ENCODE measurements around the gene SAMD4B.
A peak's percentile ranks its signal among the peaks of the same experiment; 100 is the strongest.
"Not testable (repeated sequence)": the region's sequence is repeated elsewhere in the genome, so short reads cannot be mapped to it uniquely, and the experiment has no call there.

Gene SAMD4B

DNA sequence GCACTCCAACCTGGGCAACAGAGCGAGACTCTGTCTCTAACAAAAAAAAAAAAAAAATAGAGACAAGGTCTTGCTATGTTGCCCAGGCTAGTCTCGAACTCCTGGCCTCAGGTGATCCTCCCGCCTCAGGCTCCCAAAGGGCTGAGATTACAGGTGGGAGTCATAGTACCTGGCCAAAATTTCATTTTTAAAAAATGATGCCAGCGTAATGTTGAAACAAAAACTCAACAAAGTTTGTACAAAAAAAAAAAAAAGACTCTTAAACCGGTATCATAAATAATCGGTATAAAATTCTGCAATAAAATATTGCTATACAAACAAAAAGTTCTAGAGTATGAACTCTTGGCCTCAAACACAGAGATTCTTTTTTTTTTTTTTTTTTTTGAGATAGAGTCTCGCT is 9.9 kb upstream of the SAMD4B start:
- in situ Hi-C loops (cut with MboI; ENCODE audit: low pct_unique_long_range_greater_than_20kb, low sequenced_read_pairs) = no loop called here
- DNase-seq = no peak

DNA sequence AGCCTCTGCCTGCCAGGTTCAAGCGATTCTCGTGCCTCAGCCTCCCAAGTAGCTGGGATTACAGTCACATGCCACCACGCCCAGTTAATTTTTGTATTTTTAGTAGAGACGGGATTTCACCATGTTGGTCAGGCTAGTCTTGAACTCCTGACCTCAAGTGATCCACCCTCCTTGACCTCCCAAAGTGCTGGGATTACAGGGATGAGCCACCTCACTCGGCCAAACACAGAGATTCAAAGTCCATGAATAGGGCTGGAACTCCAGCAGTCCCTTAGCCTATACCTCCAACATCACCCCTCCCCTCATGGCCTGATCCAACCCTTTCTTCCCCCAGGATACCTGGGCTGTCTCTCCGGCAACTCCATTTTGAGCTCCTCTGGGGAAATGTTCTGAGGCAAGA is 9.5 kb upstream of the SAMD4B start:
- in situ Hi-C loops (cut with MboI; ENCODE audit: low pct_unique_long_range_greater_than_20kb, low sequenced_read_pairs) = not testable (repeated sequence)

DNA sequence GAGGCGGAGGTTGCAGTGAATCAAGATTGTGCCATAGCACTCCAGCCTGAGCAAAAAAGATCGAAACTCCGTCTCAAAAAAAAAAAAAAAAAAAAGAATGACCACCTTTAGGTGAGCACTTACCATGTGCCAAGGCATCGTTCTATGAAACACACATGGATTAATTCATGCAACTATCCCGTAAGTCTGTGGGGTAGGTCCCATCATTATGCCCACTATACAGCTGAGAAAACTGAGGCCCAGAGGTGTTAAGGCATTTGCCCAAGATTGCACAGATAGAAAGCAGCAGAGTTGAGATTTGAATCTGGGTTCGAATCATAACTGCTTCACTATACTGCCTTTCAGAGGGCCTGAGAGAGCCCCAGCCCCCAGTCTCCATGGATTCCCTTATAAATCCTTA is 8.7 kb upstream of the SAMD4B start:
- in situ Hi-C loops (cut with MboI; ENCODE audit: low pct_unique_long_range_greater_than_20kb, low sequenced_read_pairs) = no loop called here

More for the DNA sequence above, 9.5 kb upstream of the SAMD4B start:
- not testable (repeated sequence) for DNase-seq

DNA sequence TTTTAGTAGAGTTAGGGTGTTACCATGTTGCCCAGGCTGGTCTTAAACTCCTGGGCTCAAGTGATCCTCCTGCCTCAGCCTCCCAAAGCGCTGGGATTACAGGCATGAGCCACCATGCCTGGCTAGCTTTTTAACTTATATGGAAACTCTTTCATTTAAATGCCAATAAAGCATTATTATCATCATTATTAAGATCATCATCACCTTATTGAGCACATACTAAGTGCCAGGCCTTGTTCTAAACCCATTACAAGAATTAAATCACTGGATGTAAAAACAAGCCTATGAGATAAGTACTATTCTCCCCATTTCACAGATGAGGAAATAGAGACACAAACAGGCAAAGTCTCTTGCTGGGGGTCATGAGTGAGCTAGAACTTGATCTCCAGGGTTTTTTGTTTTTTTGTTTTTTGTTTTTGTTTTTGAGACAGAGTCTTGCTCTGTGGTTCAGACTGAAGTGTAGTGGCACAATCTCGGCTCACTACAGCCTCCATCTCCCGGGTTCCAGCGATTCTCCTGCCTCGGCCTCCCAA is 7.7 kb upstream of the SAMD4B start:
- DNase-seq = no peak
- in situ Hi-C loops (cut with MboI; ENCODE audit: low pct_unique_long_range_greater_than_20kb, low sequenced_read_pairs) = no loop called here

More for the DNA sequence above, 8.7 kb upstream of the SAMD4B start:
- no peak for DNase-seq

DNA sequence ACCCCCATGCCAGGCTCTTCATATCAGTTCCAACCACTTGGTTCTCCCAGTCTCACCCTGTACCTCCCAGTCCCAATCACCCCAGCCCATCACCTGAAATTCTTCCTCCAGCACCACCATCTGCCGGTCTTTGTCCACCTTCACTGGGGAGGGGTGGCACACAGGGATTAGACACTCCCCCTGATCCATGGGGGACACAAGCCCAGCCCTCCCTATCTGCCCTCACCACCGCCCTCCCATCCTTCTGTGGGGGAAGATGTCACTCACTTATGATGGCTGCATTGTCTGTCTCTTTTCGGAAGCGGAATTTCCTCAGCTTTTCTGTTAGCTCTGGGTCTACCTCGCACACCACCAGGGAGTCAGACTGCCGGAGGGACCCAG is 7.1 kb upstream of the SAMD4B start:
- in situ Hi-C loops (cut with MboI; ENCODE audit: low pct_unique_long_range_greater_than_20kb, low sequenced_read_pairs) = no loop called here
- peak; percentile 70 for DNase-seq

DNA sequence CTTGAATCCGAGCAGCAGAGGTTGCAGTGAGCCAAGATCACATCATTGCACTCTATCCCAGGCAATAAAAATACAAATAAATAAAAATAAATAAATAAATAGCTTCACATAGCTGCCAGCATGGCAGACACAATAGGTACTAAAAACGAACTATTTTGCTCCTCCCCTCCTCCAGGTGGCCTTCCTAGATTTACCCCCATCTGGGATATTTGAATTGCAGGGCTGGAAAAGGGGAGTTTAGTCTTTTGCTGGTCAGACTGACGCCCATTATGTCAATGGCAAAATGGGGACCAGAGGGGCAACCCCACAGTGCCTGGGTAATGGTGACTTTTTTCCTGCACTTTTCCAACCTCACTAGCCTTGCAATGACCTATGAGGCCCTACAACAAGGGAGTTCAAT is 5.7 kb upstream of the SAMD4B start:
- DNase-seq = no peak
- in situ Hi-C loops (cut with MboI; ENCODE audit: low pct_unique_long_range_greater_than_20kb, low sequenced_read_pairs) = no loop called here

DNA sequence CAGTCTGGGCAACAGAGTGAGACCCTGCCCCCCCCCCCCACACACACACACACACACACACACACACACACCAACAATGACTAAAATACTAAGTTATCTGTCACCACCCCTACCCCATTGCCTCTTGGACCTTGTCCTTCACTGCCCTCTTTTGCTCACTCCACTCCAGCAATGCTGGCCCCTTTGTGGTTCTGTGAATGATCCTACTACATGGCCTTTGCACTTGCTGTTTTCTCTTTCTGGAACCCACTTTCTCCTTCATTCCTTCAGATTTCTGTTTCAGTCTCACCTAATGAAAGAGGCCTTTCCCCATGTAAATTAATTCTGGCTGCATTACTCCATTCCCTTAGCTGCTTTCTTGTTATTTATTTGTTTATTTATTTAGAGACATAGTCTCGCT is 2.5 kb upstream of the SAMD4B start:
- no peak for DNase-seq
- in situ Hi-C loops (cut with MboI; ENCODE audit: low pct_unique_long_range_greater_than_20kb, low sequenced_read_pairs) = no loop called here

DNA sequence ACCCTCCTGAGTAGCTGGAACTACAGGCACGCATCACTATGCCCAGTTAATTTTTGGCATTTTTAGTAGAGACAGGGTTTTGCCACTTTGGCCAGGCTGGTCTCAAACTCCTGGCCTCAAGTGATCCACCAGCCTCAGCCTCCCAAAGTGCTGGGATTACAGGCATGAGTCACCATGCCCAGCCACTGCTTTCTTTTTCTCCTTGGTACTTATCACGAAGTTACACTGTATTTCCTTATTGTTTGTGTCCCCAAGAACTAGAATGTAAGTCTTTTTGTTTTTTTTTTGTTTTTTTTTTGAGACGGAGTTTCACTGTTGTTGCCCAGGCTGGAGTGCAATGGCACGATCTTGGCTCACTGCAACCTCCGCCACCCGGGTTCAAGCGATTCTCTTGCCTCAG is 2.1 kb upstream of the SAMD4B start:
- DNase-seq; in situ Hi-C loops (cut with MboI; ENCODE audit: low pct_unique_long_range_greater_than_20kb, low sequenced_read_pairs): not testable (repeated sequence)

DNA sequence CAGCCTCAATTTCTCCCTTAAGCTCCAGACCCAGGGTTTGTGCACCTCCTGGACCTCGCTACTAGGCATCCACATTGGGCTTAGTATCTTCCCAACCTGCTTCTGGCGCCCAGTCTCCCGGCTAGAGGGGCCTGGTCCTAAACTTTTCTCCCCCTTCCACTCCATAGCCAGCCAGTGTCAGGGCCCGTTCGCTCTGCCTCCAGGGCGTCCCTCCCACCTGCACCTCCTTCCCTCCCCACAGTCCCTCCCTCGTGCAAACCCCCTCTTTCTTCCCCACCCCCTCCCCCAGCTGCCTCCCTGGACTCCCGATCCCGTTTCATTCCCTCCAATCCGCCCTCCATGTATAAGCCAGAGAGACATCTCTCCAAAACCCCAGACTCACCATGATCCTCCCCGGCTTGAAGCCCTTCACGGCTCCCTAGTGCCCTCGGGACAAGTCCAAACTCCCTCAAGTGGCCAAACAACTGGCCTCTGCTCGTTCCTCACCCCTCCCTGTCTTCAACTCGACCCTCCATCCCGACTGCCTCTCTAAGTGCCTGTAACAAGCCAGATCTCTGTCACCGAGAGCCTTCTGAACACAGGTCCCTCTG is 997 bp upstream of the SAMD4B start:
- DNase-seq = peak; percentile 38
- in situ Hi-C loops (cut with MboI; ENCODE audit: low pct_unique_long_range_greater_than_20kb, low sequenced_read_pairs) = no loop called here

DNA sequence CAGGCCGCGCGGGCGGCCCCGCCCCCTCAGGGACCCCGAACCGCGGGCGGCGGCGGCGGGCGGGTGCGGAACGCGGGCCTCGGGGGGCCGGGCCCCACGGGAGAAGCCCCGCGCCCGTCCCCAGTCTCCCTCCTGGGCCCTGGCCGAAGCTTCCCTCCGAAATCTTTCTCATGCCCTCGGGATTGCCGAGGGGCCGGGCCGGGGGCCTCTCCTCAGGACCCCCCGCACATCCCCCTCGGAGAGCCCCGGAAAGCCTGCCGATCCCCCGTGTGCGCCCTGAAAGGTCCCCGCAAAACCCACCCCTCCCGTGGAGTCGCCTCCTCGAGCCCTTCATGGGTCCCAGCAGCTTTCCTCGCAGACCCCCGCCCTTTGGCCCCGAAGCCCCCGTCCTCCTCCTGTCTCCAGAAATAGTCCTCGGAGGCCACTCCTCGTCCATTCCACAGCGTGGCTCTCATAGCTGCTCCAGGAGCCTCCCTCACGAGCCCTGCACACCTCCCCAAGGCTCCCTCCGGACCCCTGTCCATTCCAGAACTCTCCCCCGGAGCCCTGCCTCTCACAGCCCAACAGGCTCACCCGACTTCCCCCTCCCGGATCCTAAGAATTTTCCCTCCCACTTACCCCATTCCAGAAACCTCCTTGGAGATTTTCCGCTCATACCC is 555 bp downstream of the SAMD4B start:
- in situ Hi-C loops (cut with MboI; ENCODE audit: low pct_unique_long_range_greater_than_20kb, low sequenced_read_pairs) = no loop called here
- DNase-seq = no peak

DNA sequence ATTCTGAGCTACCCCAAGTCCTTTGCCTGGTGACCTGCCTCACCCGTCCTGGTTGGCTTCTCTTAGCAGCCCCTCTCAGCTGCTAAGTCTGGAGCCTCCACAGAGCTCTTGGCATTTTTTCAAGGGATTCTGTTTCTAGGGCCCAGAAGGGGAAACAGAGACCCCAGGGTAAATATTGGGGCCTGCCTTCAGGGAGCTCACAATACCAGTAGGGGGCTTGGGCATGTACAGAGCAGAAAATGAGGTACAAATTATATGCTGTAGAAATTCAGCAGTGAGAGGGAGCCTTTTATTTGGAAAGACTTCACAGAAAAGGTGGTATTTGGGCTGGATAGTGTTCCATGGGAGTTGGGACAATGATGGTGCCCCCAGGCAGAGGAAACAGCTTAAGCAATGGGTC is 3.7 kb downstream of the SAMD4B start:
- in situ Hi-C loops (cut with MboI; ENCODE audit: low pct_unique_long_range_greater_than_20kb, low sequenced_read_pairs) = no loop called here
- DNase-seq = no peak

DNA sequence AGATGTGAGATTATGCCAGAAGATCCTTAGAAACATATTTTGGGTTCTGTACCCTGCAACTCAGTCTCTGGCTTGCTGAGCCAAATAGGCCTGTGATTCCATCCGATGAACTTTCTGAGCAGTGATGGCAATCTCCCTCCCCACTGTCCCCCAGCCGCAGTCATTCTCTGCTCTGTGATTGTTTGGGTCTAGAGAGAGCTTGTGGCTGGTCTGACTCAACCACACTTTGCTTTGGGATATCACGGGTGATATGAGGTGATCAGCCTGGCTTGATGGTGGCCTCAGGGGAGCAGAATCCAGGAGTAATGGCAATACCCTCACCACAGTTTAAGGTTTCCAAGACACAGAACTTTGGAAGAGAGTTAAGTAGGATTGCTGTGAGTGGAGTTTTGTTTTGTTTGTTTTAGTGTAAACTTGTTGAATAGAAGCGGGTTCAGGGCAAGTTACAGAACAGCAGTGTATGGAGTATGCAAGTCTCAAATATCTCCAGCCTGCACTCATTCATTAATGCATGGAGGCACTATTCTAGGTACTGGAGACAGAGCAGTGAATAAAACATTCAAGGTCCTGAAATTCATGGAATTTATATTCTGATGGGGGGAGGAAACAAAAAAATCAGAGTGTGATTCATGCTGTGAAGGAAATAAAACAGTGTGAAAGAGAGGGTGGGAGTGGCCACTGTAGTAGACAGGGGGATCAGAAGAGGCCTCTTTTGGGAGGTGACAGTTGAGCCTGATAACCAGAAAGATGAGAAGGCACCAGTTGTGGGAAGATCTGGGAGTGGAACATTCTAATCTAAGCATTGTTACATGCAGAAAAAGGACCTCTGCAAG is 5.3 kb downstream of the SAMD4B start:
- DNase-seq = no peak
- in situ Hi-C loops (cut with MboI; ENCODE audit: low pct_unique_long_range_greater_than_20kb, low sequenced_read_pairs) = no loop called here

DNA sequence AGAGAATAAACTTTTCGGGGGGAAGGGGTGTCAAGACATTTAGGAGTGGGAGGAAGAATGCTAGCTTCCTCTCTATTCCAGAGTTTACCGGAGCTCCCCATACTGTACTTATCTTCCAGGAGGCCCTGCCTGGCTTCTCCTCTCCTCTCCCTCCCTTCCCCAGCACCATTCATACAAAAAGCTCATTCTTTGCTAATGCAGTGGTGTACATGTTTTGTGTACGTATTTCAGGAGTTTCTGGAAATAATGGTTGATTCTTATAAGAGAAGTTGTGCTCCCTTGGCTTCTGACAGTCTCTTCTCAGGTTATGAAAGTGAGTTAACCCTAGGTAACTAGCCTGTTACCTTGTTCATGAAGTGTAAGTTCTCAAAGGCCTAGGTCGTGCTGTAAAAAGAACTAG is 7.1 kb downstream of the SAMD4B start:
- no peak for DNase-seq

DNA sequence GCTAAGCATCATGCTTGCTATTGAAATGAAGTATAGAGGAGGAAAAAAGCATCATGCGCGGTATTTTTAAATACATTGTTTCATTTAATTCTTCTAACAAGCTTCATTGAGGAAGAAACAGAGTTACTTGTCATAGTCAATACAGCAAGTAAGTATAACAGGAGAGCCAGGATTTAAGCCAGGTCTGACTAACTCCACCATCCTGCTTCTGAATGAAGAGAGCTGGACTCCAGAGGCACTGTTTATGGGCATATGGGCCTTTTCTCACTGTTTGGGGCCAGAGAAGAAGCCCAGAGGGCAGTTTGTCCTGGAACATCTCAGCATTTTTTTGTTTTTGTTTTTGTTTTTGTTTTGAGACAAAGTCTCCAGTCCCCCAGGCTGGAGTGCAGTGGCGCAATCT is 7.9 kb downstream of the SAMD4B start:
- in situ Hi-C loops (cut with MboI; ENCODE audit: low pct_unique_long_range_greater_than_20kb, low sequenced_read_pairs) = no loop called here
- DNase-seq = no peak

More for the DNA sequence above, 7.1 kb downstream of the SAMD4B start:
- in situ Hi-C loops (cut with MboI; ENCODE audit: low pct_unique_long_range_greater_than_20kb, low sequenced_read_pairs) = no loop called here

DNA sequence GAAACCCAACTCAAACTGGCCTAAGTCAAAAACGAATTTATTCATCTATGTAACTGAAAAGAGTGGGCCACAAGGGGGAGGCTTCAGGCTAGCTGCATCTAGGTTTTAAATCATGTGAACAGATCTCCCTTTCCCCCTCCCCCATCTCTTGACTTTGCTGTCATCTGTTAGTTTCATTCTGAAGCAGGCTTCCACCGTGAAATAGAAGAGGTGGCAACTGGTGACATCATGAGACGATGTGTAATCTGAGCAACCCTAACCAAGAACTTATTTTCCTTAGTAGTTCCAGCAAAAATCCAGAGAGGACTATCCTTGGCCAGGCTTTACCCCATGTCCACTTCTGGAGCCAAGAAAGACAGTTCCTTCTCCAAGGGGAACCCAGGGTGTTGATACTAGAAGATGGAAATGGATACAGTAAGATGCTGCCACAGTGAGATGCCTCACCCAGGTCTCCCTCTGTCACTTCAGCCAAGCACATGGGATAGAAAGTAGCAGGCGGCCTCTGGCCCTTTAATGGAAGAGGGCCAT is 9.4 kb downstream of the SAMD4B start:
- in situ Hi-C loops (cut with MboI; ENCODE audit: low pct_unique_long_range_greater_than_20kb, low sequenced_read_pairs) = no loop called here

DNA sequence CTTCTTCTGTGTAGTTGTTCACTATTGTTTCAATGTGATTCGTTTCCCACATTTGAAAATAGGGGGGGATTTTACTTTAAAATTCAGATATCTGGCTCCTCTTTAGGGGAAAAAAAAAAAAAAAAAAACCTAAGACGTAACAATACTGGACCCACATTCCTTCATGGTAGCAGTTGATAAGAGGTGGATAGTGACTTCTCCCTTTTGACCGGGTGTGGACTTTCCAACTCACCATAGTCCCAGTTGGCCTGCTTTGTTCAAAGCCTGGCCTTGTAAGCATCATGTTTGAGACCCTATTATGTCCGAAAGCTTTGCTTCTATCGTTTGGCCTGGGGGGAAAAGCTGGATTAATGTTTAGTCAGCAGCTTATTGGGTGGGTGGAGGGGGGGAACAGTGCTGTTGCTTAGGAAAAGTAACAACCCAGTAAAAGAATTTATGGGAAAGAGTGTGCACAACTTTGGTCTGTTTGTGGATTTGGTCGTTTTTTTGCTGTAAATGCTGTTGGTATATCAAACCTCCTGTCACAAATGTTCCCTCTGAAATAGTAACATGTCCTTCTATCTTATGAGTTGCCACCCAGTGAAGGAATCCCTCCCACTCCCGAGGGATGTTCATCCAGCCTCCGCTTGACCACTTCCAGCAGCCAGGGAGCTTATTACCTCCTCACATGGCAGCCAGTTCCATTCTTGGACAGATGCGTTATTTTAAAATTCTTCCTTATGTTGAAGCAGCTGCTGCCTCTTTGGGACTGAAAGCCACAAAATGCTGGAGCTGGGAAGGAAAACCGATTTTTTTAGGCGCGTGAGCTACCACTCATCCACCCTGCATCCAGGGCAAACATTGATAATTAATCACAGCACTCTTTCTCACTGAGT is 10.4 kb downstream of the SAMD4B start:
- no peak for DNase-seq
- in situ Hi-C loops (cut with MboI; ENCODE audit: low pct_unique_long_range_greater_than_20kb, low sequenced_read_pairs) = no loop called here

More for the DNA sequence above, 9.4 kb downstream of the SAMD4B start:
- DNase-seq = no peak

DNA sequence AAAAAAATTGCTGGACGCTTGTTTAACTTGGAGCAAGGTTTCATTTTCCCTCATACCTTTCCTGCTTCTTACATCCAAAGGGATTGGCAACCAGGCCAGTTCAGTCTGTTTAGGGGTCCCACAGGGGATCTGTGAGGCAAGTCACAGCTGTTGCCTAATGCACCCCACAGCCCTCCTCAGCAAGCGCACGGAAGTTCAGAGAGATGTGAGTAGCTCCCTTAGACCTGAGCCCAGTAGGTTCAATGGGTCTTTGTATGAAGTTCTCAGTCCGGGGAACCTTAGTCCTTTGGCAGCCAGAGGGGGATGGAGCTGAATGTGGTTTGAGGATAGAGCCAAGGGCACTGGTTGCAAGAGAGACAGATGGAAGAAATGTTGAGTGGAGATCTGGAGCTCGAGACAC is 13.0 kb downstream of the SAMD4B start:
- no peak for DNase-seq
- in situ Hi-C loops (cut with MboI; ENCODE audit: low pct_unique_long_range_greater_than_20kb, low sequenced_read_pairs) = no loop called here

DNA sequence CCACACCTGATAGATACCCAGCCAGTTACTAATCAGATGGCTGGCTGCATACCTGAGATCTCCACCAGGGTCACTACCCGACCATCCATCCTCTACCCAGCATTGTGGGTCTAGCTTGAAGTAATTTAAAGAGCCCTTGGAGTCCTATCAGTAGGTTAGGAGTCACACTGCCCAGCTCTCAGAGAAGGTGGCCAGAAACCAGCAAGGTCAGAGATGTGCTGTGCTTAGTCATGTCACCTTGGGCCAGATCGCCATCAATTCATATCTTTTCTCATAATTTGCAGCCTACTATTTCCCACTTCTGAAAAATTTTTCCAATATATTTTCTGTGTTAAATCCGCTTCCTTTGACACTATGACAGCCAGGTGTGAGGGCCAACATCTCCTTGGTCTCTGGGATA is 13.9 kb downstream of the SAMD4B start:
- in situ Hi-C loops (cut with MboI; ENCODE audit: low pct_unique_long_range_greater_than_20kb, low sequenced_read_pairs) = no loop called here
- no peak for DNase-seq

DNA sequence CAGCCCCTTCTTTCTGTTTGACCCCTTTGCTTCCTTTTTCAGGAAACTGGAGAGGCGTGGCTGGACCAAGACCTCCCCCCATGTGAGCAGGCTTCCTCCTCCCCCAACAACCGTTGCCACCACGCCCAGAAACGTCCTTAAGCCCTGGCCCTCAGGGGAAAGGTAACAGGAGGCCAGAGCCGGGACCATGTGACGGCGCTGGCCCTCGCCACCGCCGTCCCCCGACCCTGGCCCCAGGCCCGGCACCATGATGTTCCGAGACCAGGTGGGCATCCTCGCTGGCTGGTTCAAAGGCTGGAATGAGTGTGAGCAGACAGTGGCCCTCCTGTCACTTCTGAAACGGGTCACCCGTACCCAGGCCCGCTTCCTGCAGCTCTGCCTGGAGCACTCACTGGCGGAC is 14.4 kb downstream of the SAMD4B start:
- in situ Hi-C loops (cut with MboI; ENCODE audit: low pct_unique_long_range_greater_than_20kb, low sequenced_read_pairs) = no loop called here
- no peak for DNase-seq
